GM23338 (cell line): ENCODE data around the gene USP31. TPM values are rescaled to one million over a fixed set of nuclear protein-coding genes. Genes with fewer than 3 reads are reported as not detected.

Source experiments
- ATAC-seq: fragments of 200-7000 bp; cut with Tn5 transposase; 3 replicates; pipeline ENCODE4 v1.9.1; 2020
- DNase-seq: peaks from one replicate; pipeline ENCODE4 v3.0.0-alpha.2; 2015; ENCODE audit warnings: low spot score
- H2AFZ ChIP-seq: fragments of 200-600 bp; sonication (generic); 2 replicates; pipeline ENCODE4 v1.8.0; 2016; ENCODE audit warnings: antibody characterized with exemption, mild to moderate bottlenecking, moderate library complexity
- H3F3A ChIP-seq: fragments of 200-600 bp; sonication (generic); replicated peaks from 2 replicates; pipeline ENCODE4 v1.8.0; 2017; ENCODE audit warnings: antibody characterized with exemption, mixed run types, low read depth
- H3K27ac ChIP-seq: fragments of 200-600 bp; sonication (generic); 2 replicates; pipeline ENCODE4 v1.6.1; 2016; ENCODE audit warnings: low read depth
- H3K27me3 ChIP-seq: fragments of 200-600 bp; sonication (generic); 2 replicates; pipeline ENCODE4 v1.8.0; 2016; ENCODE audit warnings: mild to moderate bottlenecking, mixed run types, moderate library complexity; ENCODE audit not compliant: insufficient read depth
- H3K36me3 ChIP-seq: fragments of 200-600 bp; sonication (generic); 2 replicates; pipeline ENCODE4 v1.8.0; 2016; ENCODE audit warnings: mild to moderate bottlenecking; ENCODE audit not compliant: insufficient read depth
- H3K4me1 ChIP-seq: fragments of 200-600 bp; sonication (generic); 2 replicates; pipeline ENCODE4 v1.8.0; 2016; ENCODE audit warnings: mild to moderate bottlenecking, moderate library complexity; ENCODE audit not compliant: insufficient read depth
- H3K4me2 ChIP-seq: fragments of 200-600 bp; sonication (generic); 2 replicates; pipeline ENCODE4 v1.7.1; 2017; ENCODE audit warnings: mixed run types
- H3K4me3 ChIP-seq: fragments of 200-600 bp; sonication (generic); 2 replicates; pipeline ENCODE4 v1.6.1; 2016; ENCODE audit warnings: mixed run types
- H3K79me2 ChIP-seq: fragments of 200-600 bp; sonication (generic); replicated peaks from 2 replicates; pipeline ENCODE4 v1.8.0; 2017; ENCODE audit warnings: mild to moderate bottlenecking; ENCODE audit not compliant: insufficient read depth
- H3K9me2 ChIP-seq: fragments of 200-600 bp; sonication (generic); 2 replicates; pipeline ENCODE4 v1.8.0; 2017; ENCODE audit not compliant: insufficient read depth
- H4K20me1 ChIP-seq: fragments of 200-600 bp; sonication (generic); replicated peaks from 2 replicates; pipeline ENCODE4 v1.8.0; 2017; ENCODE audit warnings: mild to moderate bottlenecking; ENCODE audit not compliant: insufficient read depth
- H3K27ac Mint-ChIP-seq: 2 replicates; pipeline ENCODE4 v1.8.0; 2020; ENCODE audit warnings: inconsistent platforms, mild to moderate bottlenecking, moderate library complexity, mixed read lengths
- H3K27me3 Mint-ChIP-seq: 3 replicates; pipeline ENCODE4 v1.8.0; 2022; ENCODE audit warnings: low read depth, mild to moderate bottlenecking, moderate library complexity, mixed read lengths, inconsistent platforms; ENCODE audit not compliant: insufficient read depth, poor library complexity
- H3K36me3 Mint-ChIP-seq: 3 replicates; pipeline ENCODE4 v1.8.0; 2021; ENCODE audit warnings: low read depth, mild to moderate bottlenecking, inconsistent platforms, moderate library complexity, mixed read lengths
- H3K4me1 Mint-ChIP-seq: 3 replicates; pipeline ENCODE4 v1.8.0; 2020; ENCODE audit warnings: mild to moderate bottlenecking, inconsistent platforms, mixed read lengths
- H3K4me3 Mint-ChIP-seq: 3 replicates; pipeline ENCODE4 v1.8.0; 2021; ENCODE audit warnings: moderate library complexity, mild to moderate bottlenecking, inconsistent platforms, mixed read lengths
- H3K9me3 Mint-ChIP-seq: 3 replicates; pipeline ENCODE4 v1.8.0; 2020; ENCODE audit warnings: moderate library complexity, mild to moderate bottlenecking, inconsistent platforms, mixed read lengths
- CREB1 ChIP-seq: fragments of 250-450 bp; sonication (Bioruptor Pico); IDR thresholded peaks from 2 replicates; pipeline ENCODE4 v1.5.0; 2020; ENCODE audit warnings: low read depth, mild to moderate bottlenecking, moderate library complexity
- EZH2 ChIP-seq: fragments of 200-600 bp; sonication (generic); IDR thresholded peaks from one replicate; pipeline ENCODE4 v1.8.0; 2017; ENCODE audit warnings: antibody characterized with exemption, mild to moderate bottlenecking, low read depth; ENCODE audit not compliant: unreplicated experiment
- EZH2phosphoT487 ChIP-seq: fragments of 200-600 bp; sonication (generic); IDR thresholded peaks from one replicate; pipeline ENCODE4 v1.8.1; 2018; ENCODE audit warnings: antibody characterized with exemption; ENCODE audit not compliant: unreplicated experiment
- JUNB ChIP-seq: IDR thresholded peaks from one replicate; pipeline ENCODE4 v1.6.1; 2016; ENCODE audit warnings: antibody characterized with exemption; ENCODE audit not compliant: unreplicated experiment
- NANOG ChIP-seq: IDR thresholded peaks from 2 replicates; pipeline ENCODE4 v1.6.1; 2016; ENCODE audit warnings: antibody characterized with exemption, borderline replicate concordance
- POLR2AphosphoS5 ChIP-seq: IDR thresholded peaks from 2 replicates; pipeline ENCODE4 v1.6.1; 2016; ENCODE audit warnings: antibody characterized with exemption, low read depth
- STAT1 ChIP-seq: IDR thresholded peaks from one replicate; pipeline ENCODE4 v1.6.1; 2016; ENCODE audit warnings: antibody characterized with exemption; ENCODE audit not compliant: unreplicated experiment
- ZNF114 ChIP-seq: fragments of 250-450 bp; sonication (Bioruptor Pico); IDR thresholded peaks from 2 replicates; pipeline ENCODE4 v1.5.0; 2020; ENCODE audit warnings: mild to moderate bottlenecking, moderate library complexity
- ZNF331 ChIP-seq: fragments of 250-450 bp; sonication (Bioruptor Pico); IDR thresholded peaks from 2 replicates; pipeline ENCODE4 v1.5.0; 2020; ENCODE audit warnings: low read depth, mild to moderate bottlenecking, moderate library complexity
- polyA plus RNA-seq: library from polyadenylated mRNA; unstranded; fragments of >200 nt; fragmentation: Nextera tagmentation; extraction: Ambion mirVana; gene quantifications from 2 replicates; pipeline ENCODE4 v1.2.1, GENCODE V29; 2016
- total RNA-seq: library from RNA; depleted of rRNA; stranded (reverse); fragments of >200 nt; shearing (Covaris generic); gene quantifications from 2 replicates; pipeline ENCODE4 v1.2.3, GENCODE V29; 2014
- TF ChIP-seq, protein P1 (sequence below): fragments of 250-450 bp; sonication (Bioruptor Pico); IDR thresholded peaks from 2 replicates; pipeline ENCODE4 v1.5.0; 2020; ENCODE audit warnings: mild to moderate bottlenecking, moderate library complexity
- TF ChIP-seq, protein P2 (sequence below), 2 experiments: fragments of 200-600 bp in 1 of 2; sonication (generic) in 1 of 2; conservative IDR thresholded peaks; 2 replicates each; pipeline versions ENCODE4 v1.5.1 to v1.6.1; 2016 to 2017; ENCODE audit warnings: antibody characterized with exemption in 2 of 2, low read depth in 2 of 2, mild to moderate bottlenecking in 2 of 2, moderate library complexity in 1 of 2

Gene USP31
- total and polyA plus RNA-seq, 2 experiments from 2014 or later: 4.3 to 17.9 TPM

DNA sequence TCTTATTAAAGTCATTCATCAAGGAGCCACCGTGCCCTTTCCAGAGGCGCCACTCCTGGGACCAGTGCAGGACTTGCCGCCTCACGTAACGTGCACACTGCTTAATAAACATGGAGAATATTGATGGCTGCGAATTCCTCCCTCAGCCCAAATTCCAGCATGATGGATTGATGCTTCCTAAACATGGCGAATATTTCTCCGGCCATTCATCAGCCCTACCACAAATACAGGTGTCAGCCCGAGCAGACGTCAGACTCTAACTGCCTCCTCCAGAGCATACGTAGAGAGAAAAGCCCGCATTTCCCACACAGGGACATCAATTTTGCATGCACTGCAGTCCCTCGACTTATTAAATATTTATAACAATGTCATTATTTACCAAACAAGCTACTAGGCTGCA, 97.0 kb downstream of the USP31 start:
- no peak overlapping the region for H3K4me3 Mint-ChIP-seq
- no peaks in the 10 kb centered on the region for H3K4me1 ChIP-seq
- H3K27me3 Mint-ChIP-seq: peaks cover 4% of the 10 kb centered on the region
- no peaks in the 10 kb centered on the region for H3K9me3 Mint-ChIP-seq
- H3K79me2 ChIP-seq: no peaks in the 10 kb centered on the region
- H3K4me1 Mint-ChIP-seq: peaks cover 5% of the 10 kb centered on the region; the same call in 2 of the 3 replicates
- no peak overlapping the region for H3K4me2 ChIP-seq
- H3K4me3 ChIP-seq: no peak overlapping the region
- no peak overlapping the region for H2AFZ ChIP-seq
- no peaks in the 10 kb centered on the region for H3K9me2 ChIP-seq
- TF ChIP-seq, protein P1, sequence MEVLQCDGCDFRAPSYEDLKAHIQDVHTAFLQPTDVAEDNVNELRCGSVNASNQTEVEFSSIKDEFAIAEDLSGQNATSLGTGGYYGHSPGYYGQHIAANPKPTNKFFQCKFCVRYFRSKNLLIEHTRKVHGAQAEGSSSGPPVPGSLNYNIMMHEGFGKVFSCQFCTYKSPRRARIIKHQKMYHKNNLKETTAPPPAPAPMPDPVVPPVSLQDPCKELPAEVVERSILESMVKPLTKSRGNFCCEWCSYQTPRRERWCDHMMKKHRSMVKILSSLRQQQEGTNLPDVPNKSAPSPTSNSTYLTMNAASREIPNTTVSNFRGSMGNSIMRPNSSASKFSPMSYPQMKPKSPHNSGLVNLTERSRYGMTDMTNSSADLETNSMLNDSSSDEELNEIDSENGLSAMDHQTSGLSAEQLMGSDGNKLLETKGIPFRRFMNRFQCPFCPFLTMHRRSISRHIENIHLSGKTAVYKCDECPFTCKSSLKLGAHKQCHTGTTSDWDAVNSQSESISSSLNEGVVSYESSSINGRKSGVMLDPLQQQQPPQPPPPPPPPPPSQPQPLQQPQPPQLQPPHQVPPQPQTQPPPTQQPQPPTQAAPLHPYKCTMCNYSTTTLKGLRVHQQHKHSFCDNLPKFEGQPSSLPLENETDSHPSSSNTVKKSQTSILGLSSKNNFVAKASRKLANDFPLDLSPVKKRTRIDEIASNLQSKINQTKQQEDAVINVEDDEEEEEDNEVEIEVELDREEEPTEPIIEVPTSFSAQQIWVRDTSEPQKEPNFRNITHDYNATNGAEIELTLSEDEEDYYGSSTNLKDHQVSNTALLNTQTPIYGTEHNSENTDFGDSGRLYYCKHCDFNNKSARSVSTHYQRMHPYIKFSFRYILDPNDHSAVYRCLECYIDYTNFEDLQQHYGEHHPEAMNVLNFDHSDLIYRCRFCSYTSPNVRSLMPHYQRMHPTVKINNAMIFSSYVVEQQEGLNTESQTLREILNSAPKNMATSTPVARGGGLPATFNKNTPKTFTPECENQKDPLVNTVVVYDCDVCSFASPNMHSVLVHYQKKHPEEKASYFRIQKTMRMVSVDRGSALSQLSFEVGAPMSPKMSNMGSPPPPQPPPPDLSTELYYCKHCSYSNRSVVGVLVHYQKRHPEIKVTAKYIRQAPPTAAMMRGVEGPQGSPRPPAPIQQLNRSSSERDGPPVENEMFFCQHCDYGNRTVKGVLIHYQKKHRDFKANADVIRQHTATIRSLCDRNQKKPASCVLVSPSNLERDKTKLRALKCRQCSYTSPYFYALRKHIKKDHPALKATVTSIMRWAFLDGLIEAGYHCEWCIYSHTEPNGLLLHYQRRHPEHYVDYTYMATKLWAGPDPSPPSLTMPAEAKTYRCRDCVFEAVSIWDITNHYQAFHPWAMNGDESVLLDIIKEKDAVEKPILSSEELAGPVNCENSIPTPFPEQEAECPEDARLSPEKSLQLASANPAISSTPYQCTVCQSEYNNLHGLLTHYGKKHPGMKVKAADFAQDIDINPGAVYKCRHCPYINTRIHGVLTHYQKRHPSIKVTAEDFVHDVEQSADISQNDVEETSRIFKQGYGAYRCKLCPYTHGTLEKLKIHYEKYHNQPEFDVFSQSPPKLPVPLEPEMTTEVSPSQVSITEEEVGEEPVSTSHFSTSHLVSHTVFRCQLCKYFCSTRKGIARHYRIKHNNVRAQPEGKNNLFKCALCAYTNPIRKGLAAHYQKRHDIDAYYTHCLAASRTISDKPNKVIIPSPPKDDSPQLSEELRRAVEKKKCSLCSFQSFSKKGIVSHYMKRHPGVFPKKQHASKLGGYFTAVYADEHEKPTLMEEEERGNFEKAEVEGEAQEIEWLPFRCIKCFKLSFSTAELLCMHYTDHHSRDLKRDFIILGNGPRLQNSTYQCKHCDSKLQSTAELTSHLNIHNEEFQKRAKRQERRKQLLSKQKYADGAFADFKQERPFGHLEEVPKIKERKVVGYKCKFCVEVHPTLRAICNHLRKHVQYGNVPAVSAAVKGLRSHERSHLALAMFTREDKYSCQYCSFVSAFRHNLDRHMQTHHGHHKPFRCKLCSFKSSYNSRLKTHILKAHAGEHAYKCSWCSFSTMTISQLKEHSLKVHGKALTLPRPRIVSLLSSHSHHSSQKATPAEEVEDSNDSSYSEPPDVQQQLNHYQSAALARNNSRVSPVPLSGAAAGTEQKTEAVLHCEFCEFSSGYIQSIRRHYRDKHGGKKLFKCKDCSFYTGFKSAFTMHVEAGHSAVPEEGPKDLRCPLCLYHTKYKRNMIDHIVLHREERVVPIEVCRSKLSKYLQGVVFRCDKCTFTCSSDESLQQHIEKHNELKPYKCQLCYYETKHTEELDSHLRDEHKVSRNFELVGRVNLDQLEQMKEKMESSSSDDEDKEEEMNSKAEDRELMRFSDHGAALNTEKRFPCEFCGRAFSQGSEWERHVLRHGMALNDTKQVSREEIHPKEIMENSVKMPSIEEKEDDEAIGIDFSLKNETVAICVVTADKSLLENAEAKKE (CRISPR knock-in tag): no peak
- TF ChIP-seq POLR2AphosphoS5: no peak
- TF ChIP-seq NANOG: no peak
- TF ChIP-seq JUNB: no peak
- TF ChIP-seq EZH2: no peak
- TF ChIP-seq, protein P2, sequence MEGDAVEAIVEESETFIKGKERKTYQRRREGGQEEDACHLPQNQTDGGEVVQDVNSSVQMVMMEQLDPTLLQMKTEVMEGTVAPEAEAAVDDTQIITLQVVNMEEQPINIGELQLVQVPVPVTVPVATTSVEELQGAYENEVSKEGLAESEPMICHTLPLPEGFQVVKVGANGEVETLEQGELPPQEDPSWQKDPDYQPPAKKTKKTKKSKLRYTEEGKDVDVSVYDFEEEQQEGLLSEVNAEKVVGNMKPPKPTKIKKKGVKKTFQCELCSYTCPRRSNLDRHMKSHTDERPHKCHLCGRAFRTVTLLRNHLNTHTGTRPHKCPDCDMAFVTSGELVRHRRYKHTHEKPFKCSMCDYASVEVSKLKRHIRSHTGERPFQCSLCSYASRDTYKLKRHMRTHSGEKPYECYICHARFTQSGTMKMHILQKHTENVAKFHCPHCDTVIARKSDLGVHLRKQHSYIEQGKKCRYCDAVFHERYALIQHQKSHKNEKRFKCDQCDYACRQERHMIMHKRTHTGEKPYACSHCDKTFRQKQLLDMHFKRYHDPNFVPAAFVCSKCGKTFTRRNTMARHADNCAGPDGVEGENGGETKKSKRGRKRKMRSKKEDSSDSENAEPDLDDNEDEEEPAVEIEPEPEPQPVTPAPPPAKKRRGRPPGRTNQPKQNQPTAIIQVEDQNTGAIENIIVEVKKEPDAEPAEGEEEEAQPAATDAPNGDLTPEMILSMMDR (conservative IDR thresholded peaks at IDR 0.05; ENCODE audit: low read depth in 2 of 2): no peak
- no peak for TF ChIP-seq STAT1
- no peak for TF ChIP-seq ZNF114 (CRISPR knock-in tag)
- no peak for TF ChIP-seq EZH2phosphoT487
- no peak for TF ChIP-seq CREB1
- TF ChIP-seq ZNF331 (CRISPR knock-in tag): no peak
- no peaks in the 10 kb centered on the region for H3K36me3 Mint-ChIP-seq
- no peak overlapping the region for H3K27ac Mint-ChIP-seq
- H3K27ac ChIP-seq: no peak overlapping the region
- H3K27me3 ChIP-seq: no peaks in the 10 kb centered on the region
- no peak for DNase-seq
- H3F3A ChIP-seq: no peaks in the 10 kb centered on the region
- H3K36me3 ChIP-seq: no peaks in the 10 kb centered on the region
- no peaks in the 10 kb centered on the region for H4K20me1 ChIP-seq
- ATAC-seq: no peak
